SH-SY5Y (cell line): ENCODE results near the gene IGLL5.

Source experiments
- GATA2 ChIP-seq: IDR thresholded peaks from 2 replicates; pipeline ENCODE4 v1.6.1; 2011; ENCODE audit warnings: mild to moderate bottlenecking, low read depth, low read length
- GATA3 ChIP-seq: IDR thresholded peaks from 2 replicates; pipeline ENCODE4 v1.6.1; 2011; ENCODE audit warnings: low read depth, mild to moderate bottlenecking, low read length, moderate library complexity

Gene IGLL5

DNA sequence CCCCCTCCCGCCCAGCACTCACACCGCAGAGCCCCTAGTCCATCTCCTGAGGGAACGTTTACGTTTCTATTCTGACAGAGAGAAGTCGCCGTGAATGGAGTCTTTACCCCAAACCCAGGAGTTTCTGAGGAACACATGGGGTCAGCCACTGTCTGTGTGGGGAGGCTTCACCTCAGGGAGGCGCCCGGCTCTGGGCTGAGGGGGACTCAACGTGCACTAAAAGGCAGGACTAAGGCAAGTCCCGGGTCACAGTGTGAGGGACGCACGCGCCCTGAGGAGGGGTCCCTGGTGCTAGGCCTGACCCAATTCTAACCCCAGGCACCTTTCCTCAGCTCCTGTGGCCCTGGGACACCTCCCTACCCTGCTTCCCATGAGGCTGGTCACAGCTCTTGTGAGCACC lies 32.5 kb upstream of the IGLL5 start:
- no peak for TF ChIP-seq GATA3
- no peak for TF ChIP-seq GATA2

GRCh38 chr22:22855617-22856308 lies 31.9 kb upstream of the IGLL5 start:
- TF ChIP-seq GATA2 (no peak), GATA3 (no peak)

GRCh38 chr22:22856364-22856763 lies 31.3 kb upstream of the IGLL5 start:
- TF ChIP-seq GATA3: no peak
- TF ChIP-seq GATA2: no peak

GRCh38 chr22:22856885-22857606 lies 30.6 kb upstream of the IGLL5 start:
- TF ChIP-seq GATA2 (no peak), GATA3 (no peak)

- TF ChIP-seq GATA3: no peak
- no peak for TF ChIP-seq GATA2
These were observed 29.7 kb upstream of the IGLL5 start for GRCh38 chr22:22857607-22858558.

DNA sequence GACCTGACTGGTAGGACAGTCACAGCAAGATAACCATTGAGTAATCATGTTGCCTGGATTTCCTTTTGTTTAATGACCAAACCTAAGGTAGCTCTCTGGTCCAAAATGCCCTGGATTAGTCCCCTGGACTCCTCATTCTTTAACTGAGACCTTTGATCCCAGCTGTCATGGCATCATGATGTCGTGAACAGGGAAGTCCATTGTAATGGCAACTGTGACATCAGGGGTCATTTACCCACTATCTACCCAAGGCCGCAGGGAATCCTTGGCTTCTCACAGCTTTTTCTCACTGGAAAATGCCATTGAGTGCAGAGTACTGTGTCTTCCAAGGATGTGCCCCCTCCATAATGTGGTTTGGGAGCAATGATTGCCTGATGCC lies 29.1 kb upstream of the IGLL5 start:
- TF ChIP-seq GATA3: no peak
- no peak for TF ChIP-seq GATA2

- no peak for TF ChIP-seq GATA2
These were observed 24.6 kb upstream of the IGLL5 start for GRCh38 chr22:22863001-22863400.

DNA sequence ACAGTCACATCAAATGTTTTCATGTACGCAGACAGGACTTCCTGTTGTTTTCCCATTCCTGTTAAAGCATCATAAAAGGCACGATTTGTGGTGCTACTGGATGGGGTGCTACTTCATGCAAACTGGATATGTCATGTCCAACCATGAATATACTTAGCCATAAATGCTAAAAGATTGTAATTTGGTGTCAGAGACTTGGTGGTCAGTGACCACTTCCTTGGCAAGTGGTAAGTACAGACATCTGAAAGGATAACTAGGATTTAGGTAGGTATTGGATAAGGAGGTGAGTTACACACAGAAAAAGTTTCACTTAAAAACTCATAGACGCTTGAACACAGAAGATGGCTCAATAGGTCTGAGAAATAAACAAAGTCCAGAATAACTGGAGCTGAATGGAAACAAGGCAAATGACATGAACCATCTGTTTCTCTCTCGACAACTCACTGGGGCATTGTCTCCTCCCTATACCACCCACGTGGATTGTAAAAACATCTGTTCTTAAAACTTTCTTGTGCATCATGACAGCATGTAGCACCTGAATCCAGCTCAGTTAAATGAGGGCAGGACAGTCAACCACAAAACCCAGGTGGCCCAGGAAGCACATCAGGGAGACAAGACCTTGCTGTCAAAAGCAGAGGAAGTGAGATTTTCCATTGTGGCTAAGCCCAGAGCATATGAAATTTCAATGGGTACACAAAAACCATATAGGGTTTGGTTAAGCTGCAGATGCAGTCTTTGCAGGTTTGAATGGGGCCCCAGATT lies 22.1 kb upstream of the IGLL5 start:
- no peak for TF ChIP-seq GATA2
- TF ChIP-seq GATA3: no peak

GRCh38 chr22:22866381-22867111 lies 21.1 kb upstream of the IGLL5 start:
- TF ChIP-seq GATA3: no peak
- TF ChIP-seq GATA2: no peak

- TF ChIP-seq GATA2: no peak
- no peak for TF ChIP-seq GATA3
These were observed 19.5 kb upstream of the IGLL5 start for GRCh38 chr22:22867996-22868715.

DNA sequence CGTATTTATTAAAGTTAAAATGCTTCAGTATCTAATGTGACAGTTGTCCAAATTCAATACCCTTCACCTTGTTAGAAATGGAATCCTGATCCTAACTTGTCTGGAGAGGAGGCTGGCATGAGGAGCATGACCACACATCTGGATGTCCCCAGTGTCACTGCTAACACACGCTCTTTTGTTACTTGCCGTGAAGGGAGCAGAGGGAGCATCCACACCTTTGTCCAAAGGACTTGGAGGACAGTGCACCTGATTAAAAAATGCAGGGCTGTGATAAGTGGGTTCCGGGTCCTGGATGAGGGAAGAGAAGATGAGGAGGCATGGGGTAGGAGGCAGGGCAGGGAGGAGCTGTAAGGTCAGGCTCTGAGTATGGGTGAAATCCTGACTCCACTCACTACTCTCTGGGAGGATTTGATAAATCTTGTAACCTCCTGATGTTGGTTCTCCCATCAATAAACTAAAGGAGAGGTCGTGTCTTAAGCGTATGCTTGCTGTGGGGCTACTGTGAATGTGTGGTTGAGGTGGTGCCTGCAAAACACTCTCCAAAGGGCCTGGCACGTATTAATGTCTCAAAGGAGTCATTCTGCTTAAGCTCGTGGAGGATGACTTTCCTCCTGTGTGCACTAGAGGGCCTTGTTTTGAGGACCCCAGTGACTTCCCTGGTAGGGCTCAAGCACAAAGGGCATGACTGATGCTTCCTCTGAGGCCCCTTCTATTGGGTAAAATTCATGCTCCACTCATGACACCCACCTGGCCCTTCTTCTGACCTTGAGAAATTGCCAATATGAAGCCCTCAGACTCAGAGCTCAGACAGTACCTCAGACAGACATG lies 16.8 kb upstream of the IGLL5 start:
- TF ChIP-seq GATA2 (no peak), GATA3 (no peak)
